ENCODE data around the gene ANXA6. TPM values are rescaled to one million over a fixed set of nuclear protein-coding genes. Genes with fewer than 3 reads are reported as not detected.
A peak's percentile ranks its signal among the peaks of the same experiment; 100 is the strongest.

The ANXA6 gene
- total and polyA plus RNA-seq, 2 donors (not counting 1 experiment from before 2014, with no cell fraction given) = 136 to 300 TPM

DNA sequence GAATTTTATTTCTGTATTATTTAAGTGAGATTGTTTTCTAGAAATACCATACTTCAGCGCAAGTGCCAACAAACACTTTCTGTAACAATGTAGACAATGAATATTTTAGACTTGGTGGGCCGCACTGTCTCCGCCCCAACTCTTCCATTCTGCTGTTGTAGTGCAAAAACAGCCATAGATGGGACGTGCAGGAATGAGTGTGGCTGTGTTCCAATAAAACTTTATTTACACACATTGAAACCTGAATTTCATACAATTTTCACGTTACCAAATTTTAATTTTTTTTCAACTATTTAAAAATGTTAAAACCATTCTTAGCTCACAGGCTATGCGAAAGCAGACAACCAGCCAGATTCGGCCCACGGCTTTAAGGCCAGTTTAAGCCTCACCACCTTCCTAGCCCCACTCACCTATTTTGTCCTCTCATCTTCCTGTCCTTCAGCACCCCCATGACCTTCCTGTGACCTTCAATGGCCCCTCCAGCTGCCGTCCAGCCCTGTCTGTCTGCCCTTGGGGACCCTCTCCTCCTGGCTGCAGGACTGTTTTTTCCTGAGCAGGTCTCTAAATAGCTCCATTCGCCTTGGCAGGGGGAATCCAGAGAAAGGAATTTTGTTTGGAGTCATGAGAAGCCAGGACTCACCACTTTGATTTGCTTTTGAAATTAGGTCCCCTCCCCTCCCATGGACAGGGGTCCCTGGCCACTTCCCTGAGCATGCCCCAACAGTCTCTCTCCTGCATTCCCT, 11.2 kb upstream of the ANXA6 start:
- Histone ChIP-seq H3K4me3 (ENCODE audit: control extremely low read depth in 1 of 5, extremely low read depth in 1 of 5, insufficient read depth in 1 of 5, low read depth in 2 of 5, low read length in 4 of 5) (no peak overlapping the region), H4K20me1 (ENCODE audit: control insufficient read depth, insufficient read depth, low read length, poor library complexity, severe bottlenecking) (no peaks in the 10 kb centered on the region), H2AFZ (ENCODE audit: insufficient read depth, low read depth, low read length, poor library complexity, severe bottlenecking) (no peak overlapping the region), H3K4me1 (ENCODE audit: control insufficient read depth in 2 of 2, insufficient read depth in 2 of 2, low read length in 2 of 2) (peaks cover 33 to 36% of the 10 kb centered on the region in 2 donors), H3K9me3 (ENCODE audit: control extremely low read depth in 1 of 3, control insufficient read depth in 2 of 3, insufficient read depth in 1 of 3, low read length in 2 of 3) (no peaks in the 10 kb centered on the region), H3K36me3 (replicated peaks in 1 of 2; ENCODE audit: control extremely low read depth in 1 of 2, control insufficient read depth in 1 of 2, extremely low read depth in 1 of 2, insufficient read depth in 2 of 2, low read length in 1 of 2) (peaks cover 0 to under 1% of the 10 kb centered on the region in 2 experiments), H3K27ac (ENCODE audit: low read length in 2 of 2) (no peak overlapping the region), H3K79me2 (ENCODE audit: control insufficient read depth, insufficient read depth, low read length) (peaks cover 22% of the 10 kb centered on the region), H3K9ac (ENCODE audit: low read length) (no peak overlapping the region), H3K27me3 (replicated peaks in 1 of 4; ENCODE audit: control extremely low read depth in 1 of 4, control insufficient read depth in 3 of 4, insufficient read depth in 4 of 4, low read length in 3 of 4) (no peaks in the 10 kb centered on the region), H3K4me2 (replicated peaks; ENCODE audit: low read depth, low read length, poor library complexity, severe bottlenecking) (no peak overlapping the region)
- ChIA-PET CTCF (interaction anchor here (0.9 to 46.2 kb wide), 6 partner anchors 41 to 367 kb away, joined by 3 to 1701 read pairs (median 136); no protein-coding TSS in a partner anchor), POLR2A (interaction anchor here (0.7 to 1.5 kb wide), 2 partner anchors 70 to 574 kb away, joined by 3 to 11 read pairs; no protein-coding TSS in a partner anchor)
- no peaks in the 10 kb centered on the region for H3K9me3 Mint-ChIP-seq (ENCODE audit: insufficient read depth)
- H3K4me1 Mint-ChIP-seq = peaks cover 46% of the 10 kb centered on the region
- no peak for ATAC-seq (ENCODE audit: low read depth)
- WGBS (ENCODE audit: insufficient coverage) = 89% methylated on average over 6 of the region's 10 CpGs
- intact Hi-C loops (cut with micrococcal nuclease) = no loop called here
- TF ChIP-seq EZH2 (IDR thresholded peaks at IDR 0.05; ENCODE audit: borderline replicate concordance, insufficient read depth, low read depth, low read length, poor library complexity, severe bottlenecking) = no peak
- TF ChIP-seq, protein P1, sequence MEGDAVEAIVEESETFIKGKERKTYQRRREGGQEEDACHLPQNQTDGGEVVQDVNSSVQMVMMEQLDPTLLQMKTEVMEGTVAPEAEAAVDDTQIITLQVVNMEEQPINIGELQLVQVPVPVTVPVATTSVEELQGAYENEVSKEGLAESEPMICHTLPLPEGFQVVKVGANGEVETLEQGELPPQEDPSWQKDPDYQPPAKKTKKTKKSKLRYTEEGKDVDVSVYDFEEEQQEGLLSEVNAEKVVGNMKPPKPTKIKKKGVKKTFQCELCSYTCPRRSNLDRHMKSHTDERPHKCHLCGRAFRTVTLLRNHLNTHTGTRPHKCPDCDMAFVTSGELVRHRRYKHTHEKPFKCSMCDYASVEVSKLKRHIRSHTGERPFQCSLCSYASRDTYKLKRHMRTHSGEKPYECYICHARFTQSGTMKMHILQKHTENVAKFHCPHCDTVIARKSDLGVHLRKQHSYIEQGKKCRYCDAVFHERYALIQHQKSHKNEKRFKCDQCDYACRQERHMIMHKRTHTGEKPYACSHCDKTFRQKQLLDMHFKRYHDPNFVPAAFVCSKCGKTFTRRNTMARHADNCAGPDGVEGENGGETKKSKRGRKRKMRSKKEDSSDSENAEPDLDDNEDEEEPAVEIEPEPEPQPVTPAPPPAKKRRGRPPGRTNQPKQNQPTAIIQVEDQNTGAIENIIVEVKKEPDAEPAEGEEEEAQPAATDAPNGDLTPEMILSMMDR (IDR thresholded peaks at IDR 0.05) = no peak
- no peaks in the 10 kb centered on the region for H3K27me3 Mint-ChIP-seq
- no peak overlapping the region for H3K4me3 Mint-ChIP-seq
- peak overlapping the region; percentile 50 for H3K27ac Mint-ChIP-seq
- DNase-seq = no peak

DNA sequence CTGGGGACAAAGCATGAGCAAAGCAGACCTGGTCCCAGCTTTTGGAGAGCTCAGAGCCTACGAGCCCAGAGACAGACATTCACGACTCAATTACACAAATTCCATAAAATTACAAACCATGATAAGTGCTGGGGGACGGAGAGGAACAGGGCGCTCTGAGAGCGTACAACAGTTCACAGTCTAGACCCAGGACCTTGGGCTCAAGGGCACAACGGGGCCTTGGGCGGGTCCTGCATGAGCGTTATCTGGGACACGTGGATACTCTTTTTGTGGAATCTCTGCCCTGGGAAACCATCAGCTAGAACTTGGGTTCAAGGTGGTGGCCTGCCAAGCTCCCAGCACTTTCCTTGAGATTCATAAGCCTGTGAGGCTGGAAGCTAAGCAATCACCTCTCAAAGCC, 9.4 kb upstream of the ANXA6 start:
- Histone ChIP-seq H3K4me1 (ENCODE audit: control insufficient read depth in 2 of 2, insufficient read depth in 2 of 2, low read length in 2 of 2) (peaks cover 32 to 36% of the 10 kb centered on the region in 2 donors), H3K9me3 (ENCODE audit: control extremely low read depth in 1 of 3, control insufficient read depth in 2 of 3, insufficient read depth in 1 of 3, low read length in 2 of 3) (no peaks in the 10 kb centered on the region), H3K9ac (ENCODE audit: low read length) (no peak overlapping the region), H3K36me3 (replicated peaks in 1 of 2; ENCODE audit: control extremely low read depth in 1 of 2, control insufficient read depth in 1 of 2, extremely low read depth in 1 of 2, insufficient read depth in 2 of 2, low read length in 1 of 2) (no peaks in the 10 kb centered on the region), H3K4me2 (replicated peaks; ENCODE audit: low read depth, low read length, poor library complexity, severe bottlenecking) (no peak overlapping the region), H3K79me2 (ENCODE audit: control insufficient read depth, insufficient read depth, low read length) (peaks cover 40% of the 10 kb centered on the region), H4K20me1 (ENCODE audit: control insufficient read depth, insufficient read depth, low read length, poor library complexity, severe bottlenecking) (no peaks in the 10 kb centered on the region), H3K27me3 (replicated peaks in 1 of 4; ENCODE audit: control extremely low read depth in 1 of 4, control insufficient read depth in 3 of 4, insufficient read depth in 4 of 4, low read length in 3 of 4) (no peaks in the 10 kb centered on the region), H3K27ac (ENCODE audit: low read length in 2 of 2) (no peak overlapping the region), H3K4me3 (ENCODE audit: control extremely low read depth in 1 of 5, extremely low read depth in 1 of 5, insufficient read depth in 1 of 5, low read depth in 2 of 5, low read length in 4 of 5) (no peak overlapping the region), H2AFZ (ENCODE audit: insufficient read depth, low read depth, low read length, poor library complexity, severe bottlenecking) (no peak overlapping the region)
- H3K4me3 Mint-ChIP-seq = no peak overlapping the region
- ChIA-PET CTCF (interaction anchor here (0.6 to 46.2 kb wide), 11 partner anchors 12 to 366 kb away, joined by 3 to 1701 read pairs (median 24); partner anchors contain the start of genes CCDC69 and GM2A), POLR2A (interaction anchor here (0.6 kb wide), 1 partner anchor 17 kb away, joined by 5 read pairs; no protein-coding TSS in a partner anchor)
- H3K9me3 Mint-ChIP-seq (ENCODE audit: insufficient read depth) = no peaks in the 10 kb centered on the region
- TF ChIP-seq, protein P1 (IDR thresholded peaks at IDR 0.05) = no peak
- no peak for TF ChIP-seq EZH2 (IDR thresholded peaks at IDR 0.05; ENCODE audit: borderline replicate concordance, insufficient read depth, low read depth, low read length, poor library complexity, severe bottlenecking)
- no peak for DNase-seq
- intact Hi-C loops (cut with micrococcal nuclease) = no loop called here
- H3K27ac Mint-ChIP-seq = peak overlapping the region; percentile 53
- ATAC-seq (ENCODE audit: low read depth) = no peak
- WGBS (ENCODE audit: insufficient coverage) = 96% methylated on average over 9 of the region's 9 CpGs
- H3K27me3 Mint-ChIP-seq = no peaks in the 10 kb centered on the region
- peaks cover 44% of the 10 kb centered on the region for H3K4me1 Mint-ChIP-seq

Data from B cell (primary cell).